ENCODE results near the gene HS3ST3A1.

GRCh38 chr17:13616031-13616430 lies 14.3 kb upstream of the HS3ST3A1 start:
- no peak for TF ChIP-seq ATF3 (IDR thresholded peaks at IDR 0.05)
- no peak for TF ChIP-seq CTCF (IDR thresholded peaks at IDR 0.05 in 2 of 3, conservative IDR thresholded peaks at IDR 0.05 in 1 of 3; ENCODE audit: borderline replicate concordance in 1 of 3, insufficient read depth in 1 of 3, low read depth in 2 of 3, low read length in 2 of 3)
- no peak for TF ChIP-seq EZH2 (IDR thresholded peaks at IDR 0.05)
